HepG2 (cell line): ENCODE data around the gene TRIM66. TPM values are rescaled to one million over a fixed set of nuclear protein-coding genes. Genes with fewer than 3 reads are reported as not detected.

Source experiments
- EHMT2 ChIP-seq: fragments of 200-600 bp; sonication (generic); IDR thresholded peaks from 2 replicates; pipeline ENCODE4 v1.7.0; 2017; ENCODE audit warnings: antibody characterized with exemption, low read depth, low read length, borderline replicate concordance
- FOXA1 ChIP-seq, 2 experiments: fragments of 450-650 bp in 1 of 2; sonication (generic) in 1 of 2; formaldehyde crosslinking in 1 of 2; IDR thresholded peaks; 2 replicates each; pipeline versions ENCODE4 v1.4.0 to v1.6.1; 2016 to 2020; ENCODE audit warnings: missing genetic modification reagents in 1 of 2
- FOXK2 ChIP-seq: fragments of 450-650 bp; IDR thresholded peaks from 2 replicates; pipeline ENCODE4 v1.6.1; 2016
- FOXP1 ChIP-seq, 2 experiments: fragments of 450-650 bp in 1 of 2; IDR thresholded peaks; 2 replicates each; pipeline ENCODE4 v1.6.1; 2017 to 2018; ENCODE audit warnings: antibody characterized with exemption in 1 of 2
- KAT7 ChIP-seq: IDR thresholded peaks from 2 replicates; pipeline ENCODE4 v1.6.1; 2018; ENCODE audit warnings: borderline replicate concordance, missing compliant biosample characterization
- NFE2L1 ChIP-seq: sonication (generic); formaldehyde crosslinking; IDR thresholded peaks from 2 replicates; pipeline ENCODE4 v1.4.0; 2020; ENCODE audit warnings: missing genetic modification reagents, mild to moderate bottlenecking, borderline replicate concordance
- RAD51 ChIP-seq: fragments of 450-650 bp; IDR thresholded peaks from 2 replicates; pipeline ENCODE4 v1.6.1; 2016; ENCODE audit warnings: borderline replicate concordance
- SAP130 ChIP-seq: IDR thresholded peaks from 2 replicates; pipeline ENCODE4 v1.6.1; 2016; ENCODE audit warnings: low read depth
- SMAD1 ChIP-seq: sonication (generic); formaldehyde crosslinking; IDR thresholded peaks from 2 replicates; pipeline ENCODE4 v1.4.0; 2020; ENCODE audit warnings: missing genetic modification reagents, low read depth, mild to moderate bottlenecking, borderline replicate concordance
- ZNF326 ChIP-seq: sonication (generic); formaldehyde crosslinking; IDR thresholded peaks from 2 replicates; pipeline ENCODE4 v1.4.0; 2020; ENCODE audit warnings: missing genetic modification reagents, borderline replicate concordance
- ZNF7 ChIP-seq: IDR thresholded peaks from 2 replicates; pipeline ENCODE4 v1.6.1; 2016; ENCODE audit warnings: missing biosample characterization, missing genetic modification reagents
- ZNF768 ChIP-seq: sonication (generic); formaldehyde crosslinking; IDR thresholded peaks from 2 replicates; pipeline ENCODE4 v1.4.0; 2020; ENCODE audit warnings: missing genetic modification reagents
- polyA plus RNA-seq, 8 experiments: library from polyadenylated mRNA; depleted of rRNA in 3 of 8; stranded (reverse) in 7 of 8; unstranded in 1 of 8; fragments of >200 nt; fragmentation: Illumina TruSeq in 4 of 8; extraction: Trizol in 4 of 8; gene quantifications; 2 replicates each; pipeline versions ENCODE4 v1.2.1 to v1.2.3, GENCODE V29; 2011 to 2016; ENCODE audit warnings: low read depth in 4 of 8, missing spikeins in 1 of 8, mixed read lengths in 1 of 8; ENCODE audit not compliant: insufficient read depth in 1 of 8
- total RNA-seq, 5 experiments: library from RNA; depleted of rRNA; stranded (reverse); fragments of >200 nt; fragmentation: Illumina TruSeq; extraction: Trizol; gene quantifications; 2 replicates each; pipeline ENCODE4 v1.2.3, GENCODE V29; 2016; ENCODE audit warnings: low read depth in 1 of 5
- TF ChIP-seq, protein P1 (sequence below): sonication (generic); formaldehyde crosslinking; IDR thresholded peaks from 2 replicates; pipeline ENCODE4 v1.4.0; 2020; ENCODE audit warnings: missing genetic modification reagents
- TF ChIP-seq, protein P2 (sequence below): IDR thresholded peaks from 2 replicates; pipeline ENCODE4 v1.6.1; 2016; ENCODE audit warnings: low read depth
- TF ChIP-seq, protein P3 (sequence below): fragments of 450-650 bp; IDR thresholded peaks from 2 replicates; pipeline ENCODE4 v1.6.1; 2017; ENCODE audit warnings: mild to moderate bottlenecking
- TF ChIP-seq, protein P4 (sequence below): sonication (generic); formaldehyde crosslinking; conservative IDR thresholded peaks from 2 replicates; pipeline ENCODE4 v1.4.0; 2020; ENCODE audit warnings: missing genetic modification reagents
- TF ChIP-seq, protein P5 (sequence below): sonication (generic); formaldehyde crosslinking; IDR thresholded peaks from 2 replicates; pipeline ENCODE4 v1.4.0; 2020; ENCODE audit warnings: mild to moderate bottlenecking, missing genetic modification reagents, borderline replicate concordance

TRIM66 gene
- total and polyA plus RNA-seq, 2 of the 13 experiments (the other 11 are each of a cell fraction or from before 2014, with no cell fraction given): 4.9 to 6.1 TPM

DNA sequence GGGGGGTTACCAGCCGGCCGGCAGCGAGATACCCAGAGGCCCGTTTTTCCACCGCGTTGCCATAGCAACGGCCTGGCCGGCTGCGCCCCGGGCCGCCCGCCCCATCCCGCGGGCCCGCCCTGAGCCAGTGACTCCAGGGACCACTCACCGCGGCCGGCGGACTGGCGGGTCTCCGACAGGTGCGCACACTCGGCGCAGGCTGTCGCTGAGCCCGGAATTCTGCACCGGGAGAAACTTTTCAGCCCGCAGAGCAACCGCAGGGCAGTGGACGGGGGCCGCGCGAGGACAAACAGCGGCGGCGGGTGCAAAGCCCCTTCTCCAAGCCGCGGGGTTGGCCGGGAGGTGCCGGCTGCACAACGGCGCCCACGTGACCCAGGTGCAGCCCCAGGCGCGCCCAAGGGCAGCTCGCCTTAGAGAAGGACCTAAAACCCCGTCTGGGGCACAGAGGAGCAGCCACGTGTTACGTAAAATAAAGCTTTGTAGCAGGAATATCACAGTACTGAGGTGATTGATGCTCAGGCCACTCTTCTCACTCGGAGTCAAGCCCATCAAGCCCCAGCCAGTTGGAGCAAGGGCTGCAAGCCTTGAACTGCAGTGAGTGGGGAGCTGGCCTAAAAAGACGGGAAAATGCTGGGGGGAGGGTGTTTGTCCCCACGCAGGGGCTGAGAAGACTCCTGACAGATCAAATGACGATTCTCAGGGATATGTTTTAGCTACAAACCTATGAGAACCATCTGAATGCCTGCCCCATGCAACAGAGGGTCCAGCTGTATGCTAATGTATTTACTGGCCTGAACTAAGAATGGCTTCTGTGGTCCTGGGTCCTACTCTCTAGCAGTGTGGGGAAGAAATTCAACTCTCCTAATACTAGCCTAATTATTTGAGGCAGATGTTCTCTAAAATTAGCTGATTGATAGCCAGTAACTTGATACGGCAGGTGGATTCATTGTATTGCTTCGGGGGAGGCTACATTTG, 88.2 kb downstream of the TRIM66 start, which contains the start of gene STK33 (continued):
- TF ChIP-seq FOXA1 (IDR thresholded peaks at IDR 0.05) (no peak), FOXA1 (CRISPR knock-in tag; IDR thresholded peaks at IDR 0.05) (no peak), EHMT2 (no peak), ZNF7 (CRISPR knock-in tag) (no peak), KAT7 (peak; percentile 63; the same call in 1 of the 2 replicates), FOXP1 (IDR thresholded peaks at IDR 0.05) (no peak), FOXP1 (CRISPR knock-in tag; IDR thresholded peaks at IDR 0.05) (no peak), NFE2L1 (CRISPR knock-in tag) (no peak), SAP130 (CRISPR knock-in tag) (peak; percentile 79), SMAD1 (CRISPR knock-in tag) (no peak), FOXK2 (no peak), RAD51 (peak; percentile 62; the same call in 1 of the 2 replicates), ZNF768 (CRISPR knock-in tag) (peak; percentile 71; the same call in 1 of the 2 replicates), ZNF326 (CRISPR knock-in tag) (no peak)
- TF ChIP-seq, protein P1, sequence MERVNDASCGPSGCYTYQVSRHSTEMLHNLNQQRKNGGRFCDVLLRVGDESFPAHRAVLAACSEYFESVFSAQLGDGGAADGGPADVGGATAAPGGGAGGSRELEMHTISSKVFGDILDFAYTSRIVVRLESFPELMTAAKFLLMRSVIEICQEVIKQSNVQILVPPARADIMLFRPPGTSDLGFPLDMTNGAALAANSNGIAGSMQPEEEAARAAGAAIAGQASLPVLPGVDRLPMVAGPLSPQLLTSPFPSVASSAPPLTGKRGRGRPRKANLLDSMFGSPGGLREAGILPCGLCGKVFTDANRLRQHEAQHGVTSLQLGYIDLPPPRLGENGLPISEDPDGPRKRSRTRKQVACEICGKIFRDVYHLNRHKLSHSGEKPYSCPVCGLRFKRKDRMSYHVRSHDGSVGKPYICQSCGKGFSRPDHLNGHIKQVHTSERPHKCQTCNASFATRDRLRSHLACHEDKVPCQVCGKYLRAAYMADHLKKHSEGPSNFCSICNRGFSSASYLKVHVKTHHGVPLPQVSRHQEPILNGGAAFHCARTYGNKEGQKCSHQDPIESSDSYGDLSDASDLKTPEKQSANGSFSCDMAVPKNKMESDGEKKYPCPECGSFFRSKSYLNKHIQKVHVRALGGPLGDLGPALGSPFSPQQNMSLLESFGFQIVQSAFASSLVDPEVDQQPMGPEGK: peak; percentile 32; the same call in 1 of the 2 replicates
- TF ChIP-seq, protein P2, sequence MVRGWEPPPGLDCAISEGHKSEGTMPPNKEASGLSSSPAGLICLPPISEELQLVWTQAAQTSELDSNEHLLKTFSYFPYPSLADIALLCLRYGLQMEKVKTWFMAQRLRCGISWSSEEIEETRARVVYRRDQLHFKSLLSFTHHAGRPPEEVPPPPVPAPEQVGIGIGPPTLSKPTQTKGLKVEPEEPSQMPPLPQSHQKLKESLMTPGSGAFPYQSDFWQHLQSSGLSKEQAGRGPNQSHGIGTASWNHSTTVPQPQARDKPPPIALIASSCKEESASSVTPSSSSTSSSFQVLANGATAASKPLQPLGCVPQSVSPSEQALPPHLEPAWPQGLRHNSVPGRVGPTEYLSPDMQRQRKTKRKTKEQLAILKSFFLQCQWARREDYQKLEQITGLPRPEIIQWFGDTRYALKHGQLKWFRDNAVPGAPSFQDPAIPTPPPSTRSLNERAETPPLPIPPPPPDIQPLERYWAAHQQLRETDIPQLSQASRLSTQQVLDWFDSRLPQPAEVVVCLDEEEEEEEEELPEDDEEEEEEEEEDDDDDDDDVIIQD (CRISPR knock-in tag): no peak
- TF ChIP-seq, protein P3, sequence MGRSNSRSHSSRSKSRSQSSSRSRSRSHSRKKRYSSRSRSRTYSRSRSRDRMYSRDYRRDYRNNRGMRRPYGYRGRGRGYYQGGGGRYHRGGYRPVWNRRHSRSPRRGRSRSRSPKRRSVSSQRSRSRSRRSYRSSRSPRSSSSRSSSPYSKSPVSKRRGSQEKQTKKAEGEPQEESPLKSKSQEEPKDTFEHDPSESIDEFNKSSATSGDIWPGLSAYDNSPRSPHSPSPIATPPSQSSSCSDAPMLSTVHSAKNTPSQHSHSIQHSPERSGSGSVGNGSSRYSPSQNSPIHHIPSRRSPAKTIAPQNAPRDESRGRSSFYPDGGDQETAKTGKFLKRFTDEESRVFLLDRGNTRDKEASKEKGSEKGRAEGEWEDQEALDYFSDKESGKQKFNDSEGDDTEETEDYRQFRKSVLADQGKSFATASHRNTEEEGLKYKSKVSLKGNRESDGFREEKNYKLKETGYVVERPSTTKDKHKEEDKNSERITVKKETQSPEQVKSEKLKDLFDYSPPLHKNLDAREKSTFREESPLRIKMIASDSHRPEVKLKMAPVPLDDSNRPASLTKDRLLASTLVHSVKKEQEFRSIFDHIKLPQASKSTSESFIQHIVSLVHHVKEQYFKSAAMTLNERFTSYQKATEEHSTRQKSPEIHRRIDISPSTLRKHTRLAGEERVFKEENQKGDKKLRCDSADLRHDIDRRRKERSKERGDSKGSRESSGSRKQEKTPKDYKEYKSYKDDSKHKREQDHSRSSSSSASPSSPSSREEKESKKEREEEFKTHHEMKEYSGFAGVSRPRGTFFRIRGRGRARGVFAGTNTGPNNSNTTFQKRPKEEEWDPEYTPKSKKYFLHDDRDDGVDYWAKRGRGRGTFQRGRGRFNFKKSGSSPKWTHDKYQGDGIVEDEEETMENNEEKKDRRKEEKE: no peak
- TF ChIP-seq, protein P4, sequence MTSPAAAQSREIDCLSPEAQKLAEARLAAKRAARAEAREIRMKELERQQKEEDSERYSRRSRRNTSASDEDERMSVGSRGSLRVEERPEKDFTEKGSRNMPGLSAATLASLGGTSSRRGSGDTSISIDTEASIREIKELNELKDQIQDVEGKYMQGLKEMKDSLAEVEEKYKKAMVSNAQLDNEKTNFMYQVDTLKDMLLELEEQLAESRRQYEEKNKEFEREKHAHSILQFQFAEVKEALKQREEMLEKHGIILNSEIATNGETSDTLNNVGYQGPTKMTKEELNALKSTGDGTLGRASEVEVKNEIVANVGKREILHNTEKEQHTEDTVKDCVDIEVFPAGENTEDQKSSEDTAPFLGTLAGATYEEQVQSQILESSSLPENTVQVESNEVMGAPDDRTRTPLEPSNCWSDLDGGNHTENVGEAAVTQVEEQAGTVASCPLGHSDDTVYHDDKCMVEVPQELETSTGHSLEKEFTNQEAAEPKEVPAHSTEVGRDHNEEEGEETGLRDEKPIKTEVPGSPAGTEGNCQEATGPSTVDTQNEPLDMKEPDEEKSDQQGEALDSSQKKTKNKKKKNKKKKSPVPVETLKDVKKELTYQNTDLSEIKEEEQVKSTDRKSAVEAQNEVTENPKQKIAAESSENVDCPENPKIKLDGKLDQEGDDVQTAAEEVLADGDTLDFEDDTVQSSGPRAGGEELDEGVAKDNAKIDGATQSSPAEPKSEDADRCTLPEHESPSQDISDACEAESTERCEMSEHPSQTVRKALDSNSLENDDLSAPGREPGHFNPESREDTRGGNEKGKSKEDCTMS (CRISPR knock-in tag): no peak
- TF ChIP-seq, protein P5, sequence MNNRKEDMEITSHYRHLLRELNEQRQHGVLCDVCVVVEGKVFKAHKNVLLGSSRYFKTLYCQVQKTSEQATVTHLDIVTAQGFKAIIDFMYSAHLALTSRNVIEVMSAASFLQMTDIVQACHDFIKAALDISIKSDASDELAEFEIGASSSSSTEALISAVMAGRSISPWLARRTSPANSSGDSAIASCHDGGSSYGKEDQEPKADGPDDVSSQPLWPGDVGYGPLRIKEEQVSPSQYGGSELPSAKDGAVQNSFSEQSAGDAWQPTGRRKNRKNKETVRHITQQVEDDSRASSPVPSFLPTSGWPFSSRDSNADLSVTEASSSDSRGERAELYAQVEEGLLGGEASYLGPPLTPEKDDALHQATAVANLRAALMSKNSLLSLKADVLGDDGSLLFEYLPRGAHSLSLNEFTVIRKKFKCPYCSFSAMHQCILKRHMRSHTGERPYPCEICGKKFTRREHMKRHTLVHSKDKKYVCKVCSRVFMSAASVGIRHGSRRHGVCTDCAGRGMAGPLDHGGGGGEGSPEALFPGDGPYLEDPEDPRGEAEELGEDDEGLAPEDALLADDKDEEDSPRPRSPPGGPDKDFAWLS (CRISPR knock-in tag): no peak
